ENCODE measurements around the gene BAMBI. TPM values are rescaled to one million over a fixed set of nuclear protein-coding genes. Genes with fewer than 3 reads are reported as not detected.

Gene BAMBI
- polyA plus RNA-seq, 1 of the 3 experiments (the other 2 are of a cell fraction) = 2.8 TPM

DNA sequence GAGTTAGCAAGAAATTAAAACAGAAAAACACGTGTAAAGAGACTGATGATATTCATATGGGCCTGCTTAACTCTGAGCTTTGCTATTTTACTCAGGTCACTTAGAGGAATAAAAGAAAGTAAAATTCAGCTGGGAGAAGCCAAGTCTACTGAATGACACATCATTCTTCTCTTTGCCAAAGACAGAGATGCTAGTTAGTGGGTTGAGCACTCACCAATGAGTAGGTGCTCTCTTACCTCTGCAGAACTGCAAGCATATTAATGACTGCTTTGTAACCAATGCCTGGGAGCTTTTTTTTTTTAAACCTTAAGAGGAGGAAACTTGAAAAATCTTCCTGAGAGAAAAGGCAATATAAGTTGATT lies 44.8 kb upstream of the BAMBI start:
- no peaks in the 10 kb centered on the region for H3K9me2 ChIP-seq
- no peaks in the 10 kb centered on the region for H3F3A ChIP-seq (replicated peaks; ENCODE audit: insufficient read depth)
- POLR2A ChIA-PET = no interaction called here
- H3K4me3 ChIP-seq (ENCODE audit: low read depth in 2 of 2, low read length in 1 of 2) = no peak overlapping the region
- H3K9me3 ChIP-seq = no peaks in the 10 kb centered on the region
- no peaks in the 10 kb centered on the region for H3K4me1 ChIP-seq (ENCODE audit: control insufficient read depth in 1 of 2, insufficient read depth in 2 of 2, low read depth in 1 of 2, low read length in 1 of 2)
- H2AFZ ChIP-seq (ENCODE audit: low read depth) = no peak overlapping the region
- no peaks in the 10 kb centered on the region; the same call in 1 of the 2 replicates for H3K27me3 ChIP-seq (ENCODE audit: insufficient read depth)
- H3K9ac ChIP-seq = no peak overlapping the region
- WGBS (ENCODE audit: low lambda C conversion rate) = 79% methylated on average over 1 of the region's 1 CpG
- DNase-seq = no peak
- H3K79me2 ChIP-seq (ENCODE audit: insufficient read depth) = no peaks in the 10 kb centered on the region
- CTCF ChIA-PET = interaction anchor here (1.3 to 3.0 kb wide), 3 partner anchors 31 to 754 kb away, joined by 3 to 18 read pairs (median 4); no protein-coding TSS in a partner anchor
- TF ChIP-seq ELF1 (IDR thresholded peaks at IDR 0.05) (no peak), SMC3 (IDR thresholded peaks at IDR 0.05; ENCODE audit: low read depth, low read length) (no peak), TCF12 (IDR thresholded peaks at IDR 0.05) (no peak)
- no peaks in the 10 kb centered on the region for H3K36me3 ChIP-seq (replicated peaks in 1 of 2; ENCODE audit: control insufficient read depth in 1 of 2, insufficient read depth in 2 of 2, low read length in 1 of 2)
- H3K4me2 ChIP-seq = no peak overlapping the region
- H3K27ac ChIP-seq (ENCODE audit: low read depth in 2 of 2, low read length in 1 of 2) = no peak overlapping the region
- no peaks in the 10 kb centered on the region for H4K20me1 ChIP-seq (ENCODE audit: insufficient read depth)

DNA sequence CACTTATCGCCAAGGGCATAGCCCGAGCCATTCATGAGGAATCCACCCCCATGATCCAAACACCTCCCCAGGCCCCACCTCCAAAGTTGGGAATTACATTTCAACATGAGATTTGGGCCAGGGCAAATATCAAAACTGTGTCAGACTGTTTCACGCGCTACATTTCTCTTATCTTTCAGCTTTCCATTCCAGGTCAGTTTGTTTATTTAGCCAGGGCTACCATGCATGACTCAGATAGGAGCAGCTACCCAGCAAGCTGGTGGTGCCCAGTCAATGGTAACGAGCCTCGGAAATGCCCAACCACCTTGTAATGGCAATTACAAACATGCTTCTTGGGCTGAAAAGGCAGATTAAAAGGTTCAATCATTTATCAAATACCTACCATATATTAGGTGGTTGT lies 43.6 kb upstream of the BAMBI start:
- Histone ChIP-seq H3K4me1 (ENCODE audit: control insufficient read depth in 1 of 2, insufficient read depth in 2 of 2, low read depth in 1 of 2, low read length in 1 of 2) (no peaks in the 10 kb centered on the region), H3K27me3 (ENCODE audit: insufficient read depth) (no peaks in the 10 kb centered on the region; the same call in 1 of the 2 replicates), H3K9me2 (no peaks in the 10 kb centered on the region), H3K4me2 (no peak overlapping the region), H3K4me3 (ENCODE audit: low read depth in 2 of 2, low read length in 1 of 2) (no peak overlapping the region), H4K20me1 (ENCODE audit: insufficient read depth) (no peaks in the 10 kb centered on the region), H2AFZ (ENCODE audit: low read depth) (no peak overlapping the region), H3K79me2 (ENCODE audit: insufficient read depth) (no peaks in the 10 kb centered on the region), H3F3A (replicated peaks; ENCODE audit: insufficient read depth) (no peaks in the 10 kb centered on the region), H3K9ac (no peak overlapping the region), H3K9me3 (peaks cover 4% of the 10 kb centered on the region; the same call in 1 of the 2 replicates), H3K36me3 (replicated peaks in 1 of 2; ENCODE audit: control insufficient read depth in 1 of 2, insufficient read depth in 2 of 2, low read length in 1 of 2) (no peaks in the 10 kb centered on the region), H3K27ac (ENCODE audit: low read depth in 2 of 2, low read length in 1 of 2) (no peak overlapping the region)
- TF ChIP-seq RCOR1 (IDR thresholded peaks at IDR 0.05; ENCODE audit: low read length) (no peak), NRF1 (IDR thresholded peaks at IDR 0.05; ENCODE audit: low read depth, low read length) (no peak), RFX5 (IDR thresholded peaks at IDR 0.05; ENCODE audit: low read length) (no peak), CHD2 (IDR thresholded peaks at IDR 0.05; ENCODE audit: low read length, partially characterized antibody) (no peak), JUND (IDR thresholded peaks at IDR 0.05) (no peak), FOXM1 (IDR thresholded peaks at IDR 0.05; ENCODE audit: low read depth) (no peak), RXRA (IDR thresholded peaks at IDR 0.05; ENCODE audit: borderline replicate concordance, low read depth) (no peak), TCF12 (IDR thresholded peaks at IDR 0.05) (no peak), POLR2AphosphoS5 (IDR thresholded peaks at IDR 0.05; ENCODE audit: low read depth, low read length) (no peak), TAF1 (IDR thresholded peaks at IDR 0.05; ENCODE audit: borderline replicate concordance, low read depth, low read length) (no peak), MXI1 (IDR thresholded peaks at IDR 0.05; ENCODE audit: low read depth, low read length) (no peak), MEF2A (IDR thresholded peaks at IDR 0.05; ENCODE audit: borderline replicate concordance, low read depth) (no peak)
- TF ChIP-seq, protein P1, sequence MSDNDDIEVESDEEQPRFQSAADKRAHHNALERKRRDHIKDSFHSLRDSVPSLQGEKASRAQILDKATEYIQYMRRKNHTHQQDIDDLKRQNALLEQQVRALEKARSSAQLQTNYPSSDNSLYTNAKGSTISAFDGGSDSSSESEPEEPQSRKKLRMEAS (IDR thresholded peaks at IDR 0.05; ENCODE audit: low read depth) = no peak
- TF ChIP-seq, protein P2, sequence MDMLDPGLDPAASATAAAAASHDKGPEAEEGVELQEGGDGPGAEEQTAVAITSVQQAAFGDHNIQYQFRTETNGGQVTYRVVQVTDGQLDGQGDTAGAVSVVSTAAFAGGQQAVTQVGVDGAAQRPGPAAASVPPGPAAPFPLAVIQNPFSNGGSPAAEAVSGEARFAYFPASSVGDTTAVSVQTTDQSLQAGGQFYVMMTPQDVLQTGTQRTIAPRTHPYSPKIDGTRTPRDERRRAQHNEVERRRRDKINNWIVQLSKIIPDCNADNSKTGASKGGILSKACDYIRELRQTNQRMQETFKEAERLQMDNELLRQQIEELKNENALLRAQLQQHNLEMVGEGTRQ (IDR thresholded peaks at IDR 0.05; ENCODE audit: borderline replicate concordance, low read depth, low read length) = no peak
- TF ChIP-seq, protein P3, sequence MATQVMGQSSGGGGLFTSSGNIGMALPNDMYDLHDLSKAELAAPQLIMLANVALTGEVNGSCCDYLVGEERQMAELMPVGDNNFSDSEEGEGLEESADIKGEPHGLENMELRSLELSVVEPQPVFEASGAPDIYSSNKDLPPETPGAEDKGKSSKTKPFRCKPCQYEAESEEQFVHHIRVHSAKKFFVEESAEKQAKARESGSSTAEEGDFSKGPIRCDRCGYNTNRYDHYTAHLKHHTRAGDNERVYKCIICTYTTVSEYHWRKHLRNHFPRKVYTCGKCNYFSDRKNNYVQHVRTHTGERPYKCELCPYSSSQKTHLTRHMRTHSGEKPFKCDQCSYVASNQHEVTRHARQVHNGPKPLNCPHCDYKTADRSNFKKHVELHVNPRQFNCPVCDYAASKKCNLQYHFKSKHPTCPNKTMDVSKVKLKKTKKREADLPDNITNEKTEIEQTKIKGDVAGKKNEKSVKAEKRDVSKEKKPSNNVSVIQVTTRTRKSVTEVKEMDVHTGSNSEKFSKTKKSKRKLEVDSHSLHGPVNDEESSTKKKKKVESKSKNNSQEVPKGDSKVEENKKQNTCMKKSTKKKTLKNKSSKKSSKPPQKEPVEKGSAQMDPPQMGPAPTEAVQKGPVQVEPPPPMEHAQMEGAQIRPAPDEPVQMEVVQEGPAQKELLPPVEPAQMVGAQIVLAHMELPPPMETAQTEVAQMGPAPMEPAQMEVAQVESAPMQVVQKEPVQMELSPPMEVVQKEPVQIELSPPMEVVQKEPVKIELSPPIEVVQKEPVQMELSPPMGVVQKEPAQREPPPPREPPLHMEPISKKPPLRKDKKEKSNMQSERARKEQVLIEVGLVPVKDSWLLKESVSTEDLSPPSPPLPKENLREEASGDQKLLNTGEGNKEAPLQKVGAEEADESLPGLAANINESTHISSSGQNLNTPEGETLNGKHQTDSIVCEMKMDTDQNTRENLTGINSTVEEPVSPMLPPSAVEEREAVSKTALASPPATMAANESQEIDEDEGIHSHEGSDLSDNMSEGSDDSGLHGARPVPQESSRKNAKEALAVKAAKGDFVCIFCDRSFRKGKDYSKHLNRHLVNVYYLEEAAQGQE (IDR thresholded peaks at IDR 0.05; ENCODE audit: low read depth, low read length) = no peak
- 78% methylated on average over 6 of the region's 6 CpGs for WGBS (ENCODE audit: low lambda C conversion rate)
- no peak for DNase-seq
- ChIA-PET POLR2A (no interaction called here), CTCF (no interaction called here)

Data from SK-N-SH (cell line).